RWPE1 (cell line): ENCODE measurements around the gene NUAK2.

ENCODE experiments used
- CTCF ChIA-PET: fragments of 350-600 bp; sonication (Branson Sonifier 250); formaldehyde crosslinking; extraction: SDS; loops from one replicate; lab custom pipeline; 2021; lab: Yijun Ruan, JAX
- POLR2A ChIA-PET: fragments of 400-600 bp; formaldehyde crosslinking; extraction: SDS; loops from one replicate; lab custom pipeline; 2020; ENCODE audit warnings: antibody characterized with exemption; ENCODE audit not compliant: low non-redundant PET; lab: Yijun Ruan, JAX
- DNase-seq: peaks from one replicate; pipeline ENCODE4 v3.0.0; 2012; ENCODE audit warnings: low spot score
- H3K27ac ChIP-seq: fragments of 450-650 bp; 2 replicates; pipeline ENCODE4 v1.5.1; 2017
- CTCF ChIP-seq: fragments of 450-650 bp; conservative IDR thresholded peaks from 2 replicates; pipeline ENCODE4 v1.5.1; 2017; ENCODE audit warnings: low read depth, mild to moderate bottlenecking

Gene NUAK2

GRCh38 chr1:205354259-205355074 is 32.9 kb upstream of the NUAK2 start:
- peak; percentile 50 for DNase-seq
- ChIA-PET CTCF (interaction anchor here (0.5 to 4.7 kb wide), 56 partner anchors 9 to 807 kb away, joined by 3 to 67 read pairs (median 4); no protein-coding TSS in a partner anchor), POLR2A (no interaction called here)
- peak; percentile 90 for TF ChIP-seq CTCF
- H3K27ac ChIP-seq, result peak overlapping the region; percentile 35; the same call in 1 of the 2 replicates

- ChIA-PET CTCF (interaction anchor here (0.5 to 4.7 kb wide), 47 partner anchors 9 to 806 kb away, joined by 3 to 67 read pairs (median 5); no protein-coding TSS in a partner anchor), POLR2A (no interaction called here)
- TF ChIP-seq CTCF, result no peak
- no peak for DNase-seq
- H3K27ac ChIP-seq, result no peak overlapping the region
Measured at GRCh38 chr1:205353612-205354011, 32.1 kb upstream of the NUAK2 start.

GRCh38 chr1:205353191-205353590 is 31.6 kb upstream of the NUAK2 start:
- DNase-seq, result no peak
- H3K27ac ChIP-seq, result no peak overlapping the region
- no peak for TF ChIP-seq CTCF
- POLR2A ChIA-PET, result no interaction called here
- CTCF ChIA-PET, result interaction anchor here (1.1 to 4.7 kb wide), 14 partner anchors 9 to 239 kb away, joined by 3 to 67 read pairs (median 6); no protein-coding TSS in a partner anchor

- H3K27ac ChIP-seq, result peak overlapping the region; percentile 7; the same call in 1 of the 2 replicates
- ChIA-PET CTCF (interaction anchor here (0.6 to 4.7 kb wide), 9 partner anchors 9 to 240 kb away, joined by 3 to 67 read pairs (median 5); no protein-coding TSS in a partner anchor), POLR2A (no interaction called here)
- DNase-seq, result peak; percentile 51
- TF ChIP-seq CTCF, result no peak
Measured at GRCh38 chr1:205351984-205352713, 30.6 kb upstream of the NUAK2 start.

- no peak overlapping the region for H3K27ac ChIP-seq
- CTCF ChIA-PET, result interaction anchor here (0.7 to 4.6 kb wide), 8 partner anchors 15 to 241 kb away, joined by 3 to 40 read pairs (median 4); no protein-coding TSS in a partner anchor
- POLR2A ChIA-PET, result no interaction called here
- TF ChIP-seq CTCF, result no peak
- no peak for DNase-seq
Measured at GRCh38 chr1:205350691-205351141, 29.2 kb upstream of the NUAK2 start.

- ChIA-PET CTCF (interaction anchor here (0.7 to 4.6 kb wide), 8 partner anchors 14 to 179 kb away, joined by 3 to 40 read pairs (median 4); no protein-coding TSS in a partner anchor), POLR2A (no interaction called here)
- DNase-seq, result no peak
- TF ChIP-seq CTCF, result no peak
- no peak overlapping the region for H3K27ac ChIP-seq
Measured at GRCh38 chr1:205350124-205350523, 28.6 kb upstream of the NUAK2 start.
